ENCODE measurements around the gene RAC2. TPM values are rescaled to one million over a fixed set of nuclear protein-coding genes. Genes with fewer than 3 reads are reported as not detected.
A peak's percentile ranks its signal among the peaks of the same experiment; 100 is the strongest.

The RAC2 gene
- total and polyA plus RNA-seq, 9 of the 15 experiments (the other 6 are each of a cell fraction or from before 2014, with no cell fraction given), result 22.7 to 103 (median 43.3) TPM

DNA sequence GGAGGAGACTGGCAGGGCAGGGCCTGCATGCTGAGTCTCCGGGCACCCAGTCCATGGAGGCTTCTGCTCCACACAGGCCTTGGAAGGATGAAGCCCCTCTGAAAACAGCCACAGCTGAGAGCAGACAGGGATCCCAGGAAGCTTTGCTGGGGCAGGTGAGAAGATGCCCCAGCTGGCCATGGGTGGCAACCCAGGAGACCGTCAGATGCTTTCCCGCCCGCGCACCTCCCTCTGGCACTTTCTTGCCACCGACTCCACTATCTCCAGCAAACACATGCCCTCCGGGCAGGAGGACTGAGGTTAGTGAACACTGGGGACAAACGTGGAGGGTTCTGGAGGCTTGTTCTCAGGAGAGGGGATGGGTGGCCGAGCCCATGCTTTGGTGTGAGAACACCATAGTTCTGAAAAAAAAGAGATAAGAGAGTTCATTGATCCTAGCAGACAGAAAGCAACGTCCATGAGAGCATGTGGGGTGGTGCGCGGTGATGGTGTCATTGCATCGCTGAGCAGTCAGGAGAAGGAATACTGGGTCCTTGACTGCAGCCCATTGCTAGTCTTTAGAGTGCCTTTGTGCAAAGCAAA, 58.3 kb downstream of the RAC2 start:
- no peak overlapping the region for H3K4me3 ChIP-seq
- peaks cover 9 to 26% of the 10 kb centered on the region in 2 experiments for H3K4me1 ChIP-seq (replicated peaks in 1 of 2; ENCODE audit: control insufficient read depth in 2 of 2, insufficient read depth in 2 of 2, low read length in 2 of 2)
- whole genome bisulfite sequencing (ENCODE audit: insufficient coverage, low coverage, missing lambda C conversion rate), result 46% methylated on average over 5 of the region's 13 CpGs

More for the DNA sequence above, 58.3 kb downstream of the RAC2 start:
- DNase-seq (ENCODE audit: extremely low read depth in 1 of 4, low spot score in 3 of 4) (no peak), FAIRE-seq (no peak), ATAC-seq (peak; percentile 15; the same call in 1 of the 3 replicates)
- BruUV-seq (replicated peaks), result no TSS peak
- Histone ChIP-seq H3K9me1 (ENCODE audit: control insufficient read depth, insufficient read depth, low read length) (no peaks in the 10 kb centered on the region), H3K36me3 (ENCODE audit: control insufficient read depth, insufficient read depth, low read length) (no peaks in the 10 kb centered on the region), H3K9ac (ENCODE audit: insufficient read depth in 1 of 2, low read depth in 2 of 2, low read length in 2 of 2) (no peak overlapping the region), H3K4me2 (ENCODE audit: insufficient read depth, low read length) (no peak overlapping the region), H3K9me3 (replicated peaks; ENCODE audit: control insufficient read depth, insufficient read depth, low read depth, low read length) (no peaks in the 10 kb centered on the region), H3K27me3 (ENCODE audit: control insufficient read depth in 2 of 2, insufficient read depth in 2 of 2, low read length in 2 of 2) (peaks cover 0 to 40% of the 10 kb centered on the region in 2 experiments; a peak in 2 of 5 replicates), H4K20me1 (replicated peaks; ENCODE audit: control insufficient read depth, insufficient read depth, low read length) (0 out of 2 replicates have a peak, but pooled peaks cover 3% of the 10 kb centered on the region), H3K79me2 (ENCODE audit: control insufficient read depth, insufficient read depth, low read length) (no peaks in the 10 kb centered on the region), H3K27ac (ENCODE audit: extremely low read depth, low read depth, low read length) (no peak overlapping the region), H2AFZ (ENCODE audit: low read depth, low read length) (no peak overlapping the region)
- in situ Hi-C loops (cut with MboI), result no loop called here
- CTCF ChIA-PET (ENCODE audit: low intra/inter-chr PET ratio), result no interaction called here
- TF ChIP-seq CSDE1 (IDR thresholded peaks at IDR 0.05), result no peak
- no peak for TF ChIP-seq ZNF133 (CRISPR knock-in tag; IDR thresholded peaks at IDR 0.05)
- TF ChIP-seq, protein P1, sequence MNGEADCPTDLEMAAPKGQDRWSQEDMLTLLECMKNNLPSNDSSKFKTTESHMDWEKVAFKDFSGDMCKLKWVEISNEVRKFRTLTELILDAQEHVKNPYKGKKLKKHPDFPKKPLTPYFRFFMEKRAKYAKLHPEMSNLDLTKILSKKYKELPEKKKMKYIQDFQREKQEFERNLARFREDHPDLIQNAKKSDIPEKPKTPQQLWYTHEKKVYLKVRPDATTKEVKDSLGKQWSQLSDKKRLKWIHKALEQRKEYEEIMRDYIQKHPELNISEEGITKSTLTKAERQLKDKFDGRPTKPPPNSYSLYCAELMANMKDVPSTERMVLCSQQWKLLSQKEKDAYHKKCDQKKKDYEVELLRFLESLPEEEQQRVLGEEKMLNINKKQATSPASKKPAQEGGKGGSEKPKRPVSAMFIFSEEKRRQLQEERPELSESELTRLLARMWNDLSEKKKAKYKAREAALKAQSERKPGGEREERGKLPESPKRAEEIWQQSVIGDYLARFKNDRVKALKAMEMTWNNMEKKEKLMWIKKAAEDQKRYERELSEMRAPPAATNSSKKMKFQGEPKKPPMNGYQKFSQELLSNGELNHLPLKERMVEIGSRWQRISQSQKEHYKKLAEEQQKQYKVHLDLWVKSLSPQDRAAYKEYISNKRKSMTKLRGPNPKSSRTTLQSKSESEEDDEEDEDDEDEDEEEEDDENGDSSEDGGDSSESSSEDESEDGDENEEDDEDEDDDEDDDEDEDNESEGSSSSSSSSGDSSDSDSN (IDR thresholded peaks at IDR 0.05; ENCODE audit: borderline replicate concordance in 1 of 2, low read depth in 2 of 2, low read length in 2 of 2), result no peak
- intact Hi-C loops (cut with micrococcal nuclease), result no loop called here
- POLR2A ChIA-PET, result interaction anchor here (0.5 to 0.7 kb wide), 2 partner anchors 11 to 377 kb away, joined by 3 to 4 read pairs; no protein-coding TSS in a partner anchor

Data from K562 (cell line).